K562 (cell line): ENCODE measurements around the gene MKNK2. TPM values are rescaled to one million over a fixed set of nuclear protein-coding genes. Genes with fewer than 3 reads are reported as not detected.

ENCODE experiments used
- ATF1 ChIP-seq, 2 experiments: fragments of 450-650 bp in 1 of 2; IDR thresholded peaks; 2 replicates each; pipeline ENCODE4 v1.6.1; 2016; ENCODE audit warnings: missing compliant biosample characterization in 1 of 2, missing genetic modification characterization in 1 of 2
- BRCA1 ChIP-seq, 2 experiments: fragments of 450-650 bp in 1 of 2; sonication (generic) in 1 of 2; formaldehyde crosslinking in 1 of 2; IDR thresholded peaks; 2 replicates each; pipeline versions ENCODE4 v1.5.0 to v1.6.1; 2017 to 2020; ENCODE audit warnings: mild to moderate bottlenecking in 1 of 2, missing genetic modification reagents in 1 of 2
- CBX1 ChIP-seq: sonication (generic); IDR thresholded peaks from 2 replicates; pipeline ENCODE4 v1.6.1; 2016; ENCODE audit warnings: antibody characterized with exemption, low read depth, mild to moderate bottlenecking
- CHD1 ChIP-seq: fragments of 200-600 bp; sonication (generic); IDR thresholded peaks from one replicate; pipeline ENCODE4 v1.6.1; 2012; ENCODE audit warnings: mild to moderate bottlenecking, moderate library complexity, low read length, inconsistent platforms
- E2F3 ChIP-seq: fragments of 250-450 bp; sonication (Bioruptor Pico); IDR thresholded peaks from 2 replicates; pipeline ENCODE4 v1.4.0; 2020; ENCODE audit warnings: mild to moderate bottlenecking
- ERF ChIP-seq: fragments of 450-650 bp; formaldehyde crosslinking; IDR thresholded peaks from 2 replicates; pipeline ENCODE4 v1.4.0; 2020; ENCODE audit warnings: mild to moderate bottlenecking, mixed read lengths
- ETV5 ChIP-seq: sonication (generic); formaldehyde crosslinking; IDR thresholded peaks from 2 replicates; pipeline ENCODE4 v1.4.0; 2020; ENCODE audit warnings: low read depth, mild to moderate bottlenecking, missing genetic modification reagents
- HIVEP1 ChIP-seq: fragments of 250-450 bp; sonication (Bioruptor Pico); IDR thresholded peaks from 2 replicates; pipeline ENCODE4 v1.4.0; 2020; ENCODE audit warnings: mild to moderate bottlenecking
- KAT7 ChIP-seq: sonication (generic); formaldehyde crosslinking; IDR thresholded peaks from 2 replicates; pipeline ENCODE4 v1.8.0; 2022; ENCODE audit warnings: missing genetic modification reagents, mild to moderate bottlenecking, borderline replicate concordance
- RBM14 ChIP-seq: fragments of 200-400 bp; formaldehyde crosslinking; IDR thresholded peaks from 2 replicates; pipeline ENCODE4 v1.6.1; 2018; ENCODE audit warnings: low read depth, mild to moderate bottlenecking, low read length, moderate library complexity, borderline replicate concordance; ENCODE audit not compliant: insufficient read depth
- ZBTB12 ChIP-seq: fragments of 250-450 bp; sonication (Bioruptor Pico); IDR thresholded peaks from 2 replicates; pipeline ENCODE4 v1.4.0; 2020
- ZBTB17 ChIP-seq: fragments of 450-650 bp; formaldehyde crosslinking; IDR thresholded peaks from 2 replicates; pipeline ENCODE4 v1.4.0; 2020; ENCODE audit warnings: mild to moderate bottlenecking
- ZKSCAN1 ChIP-seq: fragments of 150-350 bp; IDR thresholded peaks from 2 replicates; pipeline ENCODE4 v1.6.1; 2016; ENCODE audit warnings: low read depth, low read length
- ZNF324 ChIP-seq: fragments of 250-450 bp; sonication (Bioruptor Pico); IDR thresholded peaks from 2 replicates; pipeline ENCODE4 v1.4.0; 2020; ENCODE audit warnings: mild to moderate bottlenecking
- ZNF354B ChIP-seq: fragments of 250-450 bp; sonication (Bioruptor Pico); IDR thresholded peaks from 2 replicates; pipeline ENCODE4 v1.4.0; 2020
- polyA plus RNA-seq, 8 experiments: library from polyadenylated mRNA; depleted of rRNA in 4 of 8; stranded (reverse) in 5 of 8; unstranded in 3 of 8; fragments of >200 nt; fragmentation: Nextera tagmentation in 2 of 8; fragmentation: Illumina TruSeq in 1 of 8; extraction: Ambion mirVana in 2 of 8; extraction: Trizol in 1 of 8; gene quantifications; 2 replicates each; pipeline versions ENCODE4 v1.2.1 to v1.2.3, GENCODE V29; 2011 to 2014; ENCODE audit warnings: inconsistent platforms in 1 of 8, missing spikeins in 1 of 8
- total RNA-seq, 7 experiments: library from RNA; depleted of rRNA in 6 of 7; stranded (reverse); fragments of >200 nt in 6 of 7; fragmentation: Illumina TruSeq in 2 of 7; extraction: Trizol in 2 of 7; gene quantifications; 2 replicates each; pipeline versions ENCODE4 v1.2.1 to v1.2.3, GENCODE V29; 2011 to 2021; ENCODE audit warnings: low replicate concordance in 1 of 7
- TF ChIP-seq, protein P1 (sequence below): sonication (generic); formaldehyde crosslinking; IDR thresholded peaks from 2 replicates; pipeline ENCODE4 v1.4.0; 2020; ENCODE audit warnings: mild to moderate bottlenecking, missing genetic modification reagents
- TF ChIP-seq, protein P2 (sequence below): fragments of 250-450 bp; sonication (Bioruptor Pico); IDR thresholded peaks from 2 replicates; pipeline ENCODE4 v1.4.0; 2020; ENCODE audit warnings: mild to moderate bottlenecking, moderate library complexity
- TF ChIP-seq, protein P3 (sequence below): fragments of 200-800 bp; sonication (Bioruptor generic); IDR thresholded peaks from 2 replicates; pipeline ENCODE4 v1.6.1; 2017; ENCODE audit warnings: missing genetic modification characterization, missing compliant biosample characterization

MKNK2 gene
- total and polyA plus RNA-seq, 9 of the 15 experiments (the other 6 are each of a cell fraction or from before 2014, with no cell fraction given), result 5.1 to 191 (median 51.9) TPM

- TF ChIP-seq ZKSCAN1, result peak; percentile 11; the same call in 1 of the 2 replicates
- no peak for TF ChIP-seq HIVEP1 (CRISPR knock-in tag)
- peak; percentile 71 for TF ChIP-seq ETV5 (CRISPR knock-in tag)
- TF ChIP-seq, protein P1, sequence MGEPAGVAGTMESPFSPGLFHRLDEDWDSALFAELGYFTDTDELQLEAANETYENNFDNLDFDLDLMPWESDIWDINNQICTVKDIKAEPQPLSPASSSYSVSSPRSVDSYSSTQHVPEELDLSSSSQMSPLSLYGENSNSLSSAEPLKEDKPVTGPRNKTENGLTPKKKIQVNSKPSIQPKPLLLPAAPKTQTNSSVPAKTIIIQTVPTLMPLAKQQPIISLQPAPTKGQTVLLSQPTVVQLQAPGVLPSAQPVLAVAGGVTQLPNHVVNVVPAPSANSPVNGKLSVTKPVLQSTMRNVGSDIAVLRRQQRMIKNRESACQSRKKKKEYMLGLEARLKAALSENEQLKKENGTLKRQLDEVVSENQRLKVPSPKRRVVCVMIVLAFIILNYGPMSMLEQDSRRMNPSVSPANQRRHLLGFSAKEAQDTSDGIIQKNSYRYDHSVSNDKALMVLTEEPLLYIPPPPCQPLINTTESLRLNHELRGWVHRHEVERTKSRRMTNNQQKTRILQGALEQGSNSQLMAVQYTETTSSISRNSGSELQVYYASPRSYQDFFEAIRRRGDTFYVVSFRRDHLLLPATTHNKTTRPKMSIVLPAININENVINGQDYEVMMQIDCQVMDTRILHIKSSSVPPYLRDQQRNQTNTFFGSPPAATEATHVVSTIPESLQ (CRISPR knock-in tag), result 0 out of 2 replicates have a peak, but pooled peaks have one; percentile 57
- no peak for TF ChIP-seq RBM14
- TF ChIP-seq, protein P2, sequence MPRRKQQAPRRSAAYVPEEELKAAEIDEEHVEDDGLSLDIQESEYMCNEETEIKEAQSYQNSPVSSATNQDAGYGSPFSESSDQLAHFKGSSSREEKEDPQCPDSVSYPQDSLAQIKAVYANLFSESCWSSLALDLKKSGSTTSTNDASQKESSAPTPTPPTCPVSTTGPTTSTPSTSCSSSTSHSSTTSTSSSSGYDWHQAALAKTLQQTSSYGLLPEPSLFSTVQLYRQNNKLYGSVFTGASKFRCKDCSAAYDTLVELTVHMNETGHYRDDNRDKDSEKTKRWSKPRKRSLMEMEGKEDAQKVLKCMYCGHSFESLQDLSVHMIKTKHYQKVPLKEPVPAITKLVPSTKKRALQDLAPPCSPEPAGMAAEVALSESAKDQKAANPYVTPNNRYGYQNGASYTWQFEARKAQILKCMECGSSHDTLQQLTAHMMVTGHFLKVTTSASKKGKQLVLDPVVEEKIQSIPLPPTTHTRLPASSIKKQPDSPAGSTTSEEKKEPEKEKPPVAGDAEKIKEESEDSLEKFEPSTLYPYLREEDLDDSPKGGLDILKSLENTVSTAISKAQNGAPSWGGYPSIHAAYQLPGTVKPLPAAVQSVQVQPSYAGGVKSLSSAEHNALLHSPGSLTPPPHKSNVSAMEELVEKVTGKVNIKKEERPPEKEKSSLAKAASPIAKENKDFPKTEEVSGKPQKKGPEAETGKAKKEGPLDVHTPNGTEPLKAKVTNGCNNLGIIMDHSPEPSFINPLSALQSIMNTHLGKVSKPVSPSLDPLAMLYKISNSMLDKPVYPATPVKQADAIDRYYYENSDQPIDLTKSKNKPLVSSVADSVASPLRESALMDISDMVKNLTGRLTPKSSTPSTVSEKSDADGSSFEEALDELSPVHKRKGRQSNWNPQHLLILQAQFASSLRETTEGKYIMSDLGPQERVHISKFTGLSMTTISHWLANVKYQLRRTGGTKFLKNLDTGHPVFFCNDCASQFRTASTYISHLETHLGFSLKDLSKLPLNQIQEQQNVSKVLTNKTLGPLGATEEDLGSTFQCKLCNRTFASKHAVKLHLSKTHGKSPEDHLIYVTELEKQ, result no peak
- peak; percentile 49; the same call in 1 of the 2 replicates for TF ChIP-seq ZBTB17 (CRISPR knock-in tag)
- TF ChIP-seq CHD1, result peak; percentile 55
- TF ChIP-seq KAT7 (CRISPR knock-in tag), result no peak
- TF ChIP-seq, protein P3, sequence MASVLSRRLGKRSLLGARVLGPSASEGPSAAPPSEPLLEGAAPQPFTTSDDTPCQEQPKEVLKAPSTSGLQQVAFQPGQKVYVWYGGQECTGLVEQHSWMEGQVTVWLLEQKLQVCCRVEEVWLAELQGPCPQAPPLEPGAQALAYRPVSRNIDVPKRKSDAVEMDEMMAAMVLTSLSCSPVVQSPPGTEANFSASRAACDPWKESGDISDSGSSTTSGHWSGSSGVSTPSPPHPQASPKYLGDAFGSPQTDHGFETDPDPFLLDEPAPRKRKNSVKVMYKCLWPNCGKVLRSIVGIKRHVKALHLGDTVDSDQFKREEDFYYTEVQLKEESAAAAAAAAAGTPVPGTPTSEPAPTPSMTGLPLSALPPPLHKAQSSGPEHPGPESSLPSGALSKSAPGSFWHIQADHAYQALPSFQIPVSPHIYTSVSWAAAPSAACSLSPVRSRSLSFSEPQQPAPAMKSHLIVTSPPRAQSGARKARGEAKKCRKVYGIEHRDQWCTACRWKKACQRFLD (CRISPR knock-in tag), result peak; percentile 87; the same call in 1 of the 2 replicates
- no peak for TF ChIP-seq ZNF354B (CRISPR knock-in tag)
- peak; percentile 71; the same call in 1 of the 2 replicates for TF ChIP-seq ATF1 (CRISPR knock-in tag; IDR thresholded peaks at IDR 0.05)
- peak; percentile 76 for TF ChIP-seq ATF1 (tag; IDR thresholded peaks at IDR 0.05)
- peak; percentile 84 for TF ChIP-seq CBX1
- TF ChIP-seq ZBTB12 (CRISPR knock-in tag), result no peak
- no peak for TF ChIP-seq BRCA1 (IDR thresholded peaks at IDR 0.05)
- TF ChIP-seq BRCA1 (CRISPR knock-in tag; IDR thresholded peaks at IDR 0.05), result 0 out of 2 replicates have a peak, but pooled peaks have one; percentile 57
- peak; percentile 61 for TF ChIP-seq E2F3 (CRISPR knock-in tag)
- TF ChIP-seq ERF (CRISPR knock-in tag), result peak; percentile 66
- TF ChIP-seq ZNF324 (CRISPR knock-in tag), result no peak
Observed at GRCh38 chr19:2050991-2051772, at the start of gene MKNK2 (continued).
